HepG2 (cell line): ENCODE results near the gene LDLRAD4. TPM values are rescaled to one million over a fixed set of nuclear protein-coding genes. Genes with fewer than 3 reads are reported as not detected.

Experiments
- EP300 ChIP-seq, 3 experiments: sonication (generic) in 1 of 3; formaldehyde crosslinking in 1 of 3; IDR thresholded peaks; 2 replicates each; pipeline versions ENCODE4 v1.5.1 to v1.6.1; 2011 to 2020; ENCODE audit warnings: low read depth in 2 of 3, low read length in 2 of 3, borderline replicate concordance in 1 of 3, improper control_type of control experiment in 1 of 3, mild to moderate bottlenecking in 1 of 3, missing genetic modification reagents in 1 of 3, moderate library complexity in 1 of 3
- GABPA ChIP-seq, 2 experiments: IDR thresholded peaks; 2 replicates each; pipeline ENCODE4 v1.6.1; 2011 to 2016; ENCODE audit warnings: low read depth in 2 of 2, low read length in 1 of 2, missing biosample characterization in 1 of 2, missing genetic modification characterization in 1 of 2
- GATA4 ChIP-seq: sonication (generic); IDR thresholded peaks from 2 replicates; pipeline ENCODE4 v1.6.1; 2016; ENCODE audit warnings: antibody characterized with exemption, low read depth, borderline replicate concordance
- IRF2 ChIP-seq: IDR thresholded peaks from 2 replicates; pipeline ENCODE4 v1.6.1; 2018; ENCODE audit warnings: missing genetic modification reagents, missing compliant biosample characterization
- JUND ChIP-seq: sonication (generic); formaldehyde crosslinking; IDR thresholded peaks from 2 replicates; pipeline ENCODE4 v1.8.0; 2022; ENCODE audit warnings: mild to moderate bottlenecking, missing genetic modification reagents
- KDM2A ChIP-seq: sonication (generic); formaldehyde crosslinking; IDR thresholded peaks from 2 replicates; pipeline ENCODE4 v1.4.0; 2020; ENCODE audit warnings: low read depth, missing genetic modification reagents, borderline replicate concordance
- MYC ChIP-seq: sonication (generic); formaldehyde crosslinking; IDR thresholded peaks from 2 replicates; pipeline ENCODE4 v1.9.0; 2021; ENCODE audit warnings: missing genetic modification reagents, borderline replicate concordance
- ZBTB3 ChIP-seq: sonication (generic); formaldehyde crosslinking; IDR thresholded peaks from 2 replicates; pipeline ENCODE4 v1.4.0; 2020; ENCODE audit warnings: low read depth, mild to moderate bottlenecking, moderate library complexity, missing genetic modification reagents, borderline replicate concordance
- ZFX ChIP-seq: sonication (generic); formaldehyde crosslinking; IDR thresholded peaks from 2 replicates; pipeline ENCODE4 v1.4.0; 2020; ENCODE audit warnings: mild to moderate bottlenecking, low read depth, missing genetic modification reagents, moderate library complexity
- ZFY ChIP-seq: sonication (generic); formaldehyde crosslinking; IDR thresholded peaks from 2 replicates; pipeline ENCODE4 v1.4.0; 2020; ENCODE audit warnings: missing genetic modification reagents
- ZNF317 ChIP-seq: sonication (generic); formaldehyde crosslinking; IDR thresholded peaks from 2 replicates; pipeline ENCODE4 v1.5.0; 2020; ENCODE audit warnings: mild to moderate bottlenecking, missing genetic modification reagents
- ZNF674 ChIP-seq: sonication (generic); formaldehyde crosslinking; IDR thresholded peaks from 2 replicates; pipeline ENCODE4 v1.5.0; 2020; ENCODE audit warnings: low read depth, mild to moderate bottlenecking, missing genetic modification reagents
- polyA plus RNA-seq, 8 experiments: library from polyadenylated mRNA; depleted of rRNA in 3 of 8; stranded (reverse) in 7 of 8; unstranded in 1 of 8; fragments of >200 nt; fragmentation: Illumina TruSeq in 4 of 8; extraction: Trizol in 4 of 8; gene quantifications; 2 replicates each; pipeline versions ENCODE4 v1.2.1 to v1.2.3, GENCODE V29; 2011 to 2016; ENCODE audit warnings: low read depth in 4 of 8, missing spikeins in 1 of 8, mixed read lengths in 1 of 8; ENCODE audit not compliant: insufficient read depth in 1 of 8
- total RNA-seq, 5 experiments: library from RNA; depleted of rRNA; stranded (reverse); fragments of >200 nt; fragmentation: Illumina TruSeq; extraction: Trizol; gene quantifications; 2 replicates each; pipeline ENCODE4 v1.2.3, GENCODE V29; 2016; ENCODE audit warnings: low read depth in 1 of 5
- TF ChIP-seq, protein P1 (sequence below): IDR thresholded peaks from 2 replicates; pipeline ENCODE4 v1.6.1; 2016; ENCODE audit warnings: control low read depth
- TF ChIP-seq, protein P2 (sequence below): sonication (generic); formaldehyde crosslinking; conservative IDR thresholded peaks from 2 replicates; pipeline ENCODE4 v1.4.0; 2020; ENCODE audit warnings: missing genetic modification reagents
- TF ChIP-seq, protein P3 (sequence below): sonication (generic); formaldehyde crosslinking; conservative IDR thresholded peaks from 2 replicates; pipeline ENCODE4 v1.8.0; 2022; ENCODE audit warnings: mild to moderate bottlenecking, moderate library complexity, missing genetic modification reagents
- TF ChIP-seq, protein P4 (sequence below): sonication (generic); formaldehyde crosslinking; IDR thresholded peaks from 2 replicates; pipeline ENCODE4 v1.5.1; 2020; ENCODE audit warnings: mild to moderate bottlenecking, missing genetic modification reagents, moderate library complexity
- TF ChIP-seq, protein P5 (sequence below): sonication (generic); formaldehyde crosslinking; IDR thresholded peaks from 2 replicates; pipeline ENCODE4 v1.4.0; 2020; ENCODE audit warnings: missing genetic modification reagents

Gene LDLRAD4
- total and polyA plus RNA-seq, 2 of the 13 experiments (the other 11 are each of a cell fraction or from before 2014, with no cell fraction given) = 13.6 to 20.9 TPM

DNA sequence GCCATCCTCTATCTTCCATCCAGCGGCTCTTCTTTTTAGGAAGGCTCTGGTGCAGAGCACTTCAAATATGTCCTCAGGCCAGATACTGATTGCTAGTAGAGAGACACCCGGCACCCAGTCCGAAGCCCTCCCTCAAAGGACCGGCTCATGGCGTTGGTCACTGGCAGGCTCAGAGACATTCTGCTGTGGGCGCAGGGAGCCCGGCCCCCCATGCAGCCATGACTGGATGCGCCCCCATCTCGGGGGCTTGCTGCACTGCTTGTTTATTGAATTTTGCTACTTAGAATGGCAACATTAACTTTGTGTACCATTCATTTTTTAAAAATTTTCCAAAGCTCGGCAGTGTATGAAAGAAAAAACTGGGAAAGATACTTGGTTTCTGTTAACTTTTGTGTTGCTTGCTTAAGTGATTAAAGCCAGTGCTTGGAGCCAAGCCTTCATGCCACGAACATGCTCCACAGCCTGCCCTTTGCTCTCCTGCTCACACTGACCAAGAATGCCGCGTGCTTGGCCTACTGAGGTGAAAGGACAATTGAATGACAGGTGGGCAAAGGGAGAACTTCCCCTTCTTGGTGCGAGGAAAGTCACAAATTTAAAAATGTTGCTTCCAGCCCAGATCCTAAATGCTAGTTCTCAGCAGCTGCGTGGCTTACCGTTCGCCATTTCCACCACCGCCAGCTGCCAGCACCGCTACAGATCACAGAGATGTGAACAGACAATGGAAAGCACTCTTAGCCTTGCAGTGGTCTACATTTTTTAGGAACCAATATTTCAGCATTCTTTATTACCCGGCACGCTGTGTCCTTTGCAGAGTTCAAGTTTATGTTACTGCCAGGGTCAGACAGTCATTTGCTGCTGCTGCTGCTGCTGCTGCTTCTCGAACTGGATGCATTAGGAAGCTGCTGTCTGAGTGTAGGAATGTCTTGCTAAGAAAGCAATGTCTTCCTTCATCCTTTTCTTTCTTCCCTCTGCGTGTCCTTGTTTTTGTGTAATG, 431.1 kb downstream of the LDLRAD4 start (continued):
- TF ChIP-seq, protein P1, sequence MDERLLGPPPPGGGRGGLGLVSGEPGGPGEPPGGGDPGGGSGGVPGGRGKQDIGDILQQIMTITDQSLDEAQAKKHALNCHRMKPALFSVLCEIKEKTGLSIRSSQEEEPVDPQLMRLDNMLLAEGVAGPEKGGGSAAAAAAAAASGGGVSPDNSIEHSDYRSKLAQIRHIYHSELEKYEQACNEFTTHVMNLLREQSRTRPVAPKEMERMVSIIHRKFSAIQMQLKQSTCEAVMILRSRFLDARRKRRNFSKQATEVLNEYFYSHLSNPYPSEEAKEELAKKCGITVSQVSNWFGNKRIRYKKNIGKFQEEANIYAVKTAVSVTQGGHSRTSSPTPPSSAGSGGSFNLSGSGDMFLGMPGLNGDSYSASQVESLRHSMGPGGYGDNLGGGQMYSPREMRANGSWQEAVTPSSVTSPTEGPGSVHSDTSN (CRISPR knock-in tag) = 0 out of 2 replicates have a peak, but pooled peaks have one; percentile 16
- TF ChIP-seq GABPA (IDR thresholded peaks at IDR 0.05; ENCODE audit: low read depth, low read length) (no peak), GABPA (CRISPR knock-in tag; IDR thresholded peaks at IDR 0.05; ENCODE audit: low read depth) (no peak), ZBTB3 (CRISPR knock-in tag) (no peak), ZFY (peak; percentile 35; the same call in 1 of the 2 replicates), IRF2 (CRISPR knock-in tag) (no peak), MYC (CRISPR knock-in tag) (0 out of 2 replicates have a peak, but pooled peaks have one; percentile 35), ZFX (peak; percentile 32; the same call in 1 of the 2 replicates), EP300 (IDR thresholded peaks at IDR 0.05; ENCODE audit: low read depth in 2 of 2, low read length in 2 of 2) (no peak), EP300 (CRISPR knock-in tag; IDR thresholded peaks at IDR 0.05; ENCODE audit: borderline replicate concordance) (no peak), KDM2A (CRISPR knock-in tag) (no peak), JUND (CRISPR knock-in tag) (no peak), GATA4 (no peak), ZNF674 (CRISPR knock-in tag) (no peak), ZNF317 (CRISPR knock-in tag) (peak; percentile 95)
- TF ChIP-seq, protein P2, sequence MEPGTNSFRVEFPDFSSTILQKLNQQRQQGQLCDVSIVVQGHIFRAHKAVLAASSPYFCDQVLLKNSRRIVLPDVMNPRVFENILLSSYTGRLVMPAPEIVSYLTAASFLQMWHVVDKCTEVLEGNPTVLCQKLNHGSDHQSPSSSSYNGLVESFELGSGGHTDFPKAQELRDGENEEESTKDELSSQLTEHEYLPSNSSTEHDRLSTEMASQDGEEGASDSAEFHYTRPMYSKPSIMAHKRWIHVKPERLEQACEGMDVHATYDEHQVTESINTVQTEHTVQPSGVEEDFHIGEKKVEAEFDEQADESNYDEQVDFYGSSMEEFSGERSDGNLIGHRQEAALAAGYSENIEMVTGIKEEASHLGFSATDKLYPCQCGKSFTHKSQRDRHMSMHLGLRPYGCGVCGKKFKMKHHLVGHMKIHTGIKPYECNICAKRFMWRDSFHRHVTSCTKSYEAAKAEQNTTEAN = no peak
- TF ChIP-seq, protein P3, sequence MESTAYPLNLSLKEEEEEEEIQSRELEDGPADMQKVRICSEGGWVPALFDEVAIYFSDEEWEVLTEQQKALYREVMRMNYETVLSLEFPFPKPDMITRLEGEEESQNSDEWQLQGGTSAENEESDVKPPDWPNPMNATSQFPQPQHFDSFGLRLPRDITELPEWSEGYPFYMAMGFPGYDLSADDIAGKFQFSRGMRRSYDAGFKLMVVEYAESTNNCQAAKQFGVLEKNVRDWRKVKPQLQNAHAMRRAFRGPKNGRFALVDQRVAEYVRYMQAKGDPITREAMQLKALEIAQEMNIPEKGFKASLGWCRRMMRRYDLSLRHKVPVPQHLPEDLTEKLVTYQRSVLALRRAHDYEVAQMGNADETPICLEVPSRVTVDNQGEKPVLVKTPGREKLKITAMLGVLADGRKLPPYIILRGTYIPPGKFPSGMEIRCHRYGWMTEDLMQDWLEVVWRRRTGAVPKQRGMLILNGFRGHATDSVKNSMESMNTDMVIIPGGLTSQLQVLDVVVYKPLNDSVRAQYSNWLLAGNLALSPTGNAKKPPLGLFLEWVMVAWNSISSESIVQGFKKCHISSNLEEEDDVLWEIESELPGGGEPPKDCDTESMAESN = no peak
- TF ChIP-seq, protein P4, sequence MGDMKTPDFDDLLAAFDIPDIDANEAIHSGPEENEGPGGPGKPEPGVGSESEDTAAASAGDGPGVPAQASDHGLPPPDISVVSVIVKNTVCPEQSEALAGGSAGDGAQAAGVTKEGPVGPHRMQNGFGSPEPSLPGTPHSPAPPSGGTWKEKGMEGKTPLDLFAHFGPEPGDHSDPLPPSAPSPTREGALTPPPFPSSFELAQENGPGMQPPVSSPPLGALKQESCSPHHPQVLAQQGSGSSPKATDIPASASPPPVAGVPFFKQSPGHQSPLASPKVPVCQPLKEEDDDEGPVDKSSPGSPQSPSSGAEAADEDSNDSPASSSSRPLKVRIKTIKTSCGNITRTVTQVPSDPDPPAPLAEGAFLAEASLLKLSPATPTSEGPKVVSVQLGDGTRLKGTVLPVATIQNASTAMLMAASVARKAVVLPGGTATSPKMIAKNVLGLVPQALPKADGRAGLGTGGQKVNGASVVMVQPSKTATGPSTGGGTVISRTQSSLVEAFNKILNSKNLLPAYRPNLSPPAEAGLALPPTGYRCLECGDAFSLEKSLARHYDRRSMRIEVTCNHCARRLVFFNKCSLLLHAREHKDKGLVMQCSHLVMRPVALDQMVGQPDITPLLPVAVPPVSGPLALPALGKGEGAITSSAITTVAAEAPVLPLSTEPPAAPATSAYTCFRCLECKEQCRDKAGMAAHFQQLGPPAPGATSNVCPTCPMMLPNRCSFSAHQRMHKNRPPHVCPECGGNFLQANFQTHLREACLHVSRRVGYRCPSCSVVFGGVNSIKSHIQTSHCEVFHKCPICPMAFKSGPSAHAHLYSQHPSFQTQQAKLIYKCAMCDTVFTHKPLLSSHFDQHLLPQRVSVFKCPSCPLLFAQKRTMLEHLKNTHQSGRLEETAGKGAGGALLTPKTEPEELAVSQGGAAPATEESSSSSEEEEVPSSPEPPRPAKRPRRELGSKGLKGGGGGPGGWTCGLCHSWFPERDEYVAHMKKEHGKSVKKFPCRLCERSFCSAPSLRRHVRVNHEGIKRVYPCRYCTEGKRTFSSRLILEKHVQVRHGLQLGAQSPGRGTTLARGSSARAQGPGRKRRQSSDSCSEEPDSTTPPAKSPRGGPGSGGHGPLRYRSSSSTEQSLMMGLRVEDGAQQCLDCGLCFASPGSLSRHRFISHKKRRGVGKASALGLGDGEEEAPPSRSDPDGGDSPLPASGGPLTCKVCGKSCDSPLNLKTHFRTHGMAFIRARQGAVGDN (CRISPR knock-in tag) = peak; percentile 72
- TF ChIP-seq, protein P5, sequence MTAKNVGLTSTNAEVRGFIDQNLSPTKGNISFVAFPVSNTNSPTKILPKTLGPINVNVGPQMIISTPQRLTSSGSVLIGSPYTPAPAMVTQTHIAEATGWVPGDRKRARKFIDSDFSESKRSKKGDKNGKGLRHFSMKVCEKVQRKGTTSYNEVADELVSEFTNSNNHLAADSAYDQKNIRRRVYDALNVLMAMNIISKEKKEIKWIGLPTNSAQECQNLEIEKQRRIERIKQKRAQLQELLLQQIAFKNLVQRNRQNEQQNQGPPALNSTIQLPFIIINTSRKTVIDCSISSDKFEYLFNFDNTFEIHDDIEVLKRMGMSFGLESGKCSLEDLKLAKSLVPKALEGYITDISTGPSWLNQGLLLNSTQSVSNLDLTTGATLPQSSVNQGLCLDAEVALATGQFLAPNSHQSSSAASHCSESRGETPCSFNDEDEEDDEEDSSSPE (CRISPR knock-in tag) = 0 out of 2 replicates have a peak, but pooled peaks have one; percentile 30
